HEK293T (cell line): ENCODE results near the gene CLCN4.

Experiments used
- ARNT ChIP-seq: fragments of 450-650 bp; IDR thresholded peaks from 2 replicates; pipeline ENCODE4 v1.6.1; 2017; ENCODE audit warnings: mild to moderate bottlenecking
- BHLHE40 ChIP-seq: fragments of 450-650 bp; IDR thresholded peaks from 2 replicates; pipeline ENCODE4 v1.6.1; 2016; ENCODE audit warnings: mild to moderate bottlenecking, moderate library complexity, borderline replicate concordance
- ELF4 ChIP-seq: fragments of 450-650 bp; IDR thresholded peaks from 2 replicates; pipeline ENCODE4 v1.6.1; 2017; ENCODE audit warnings: antibody characterized with exemption
- FOXA1 ChIP-seq: fragments of 450-650 bp; IDR thresholded peaks from 2 replicates; pipeline ENCODE4 v1.6.1; 2016; ENCODE audit warnings: mild to moderate bottlenecking
- FOXK2 ChIP-seq: fragments of 450-650 bp; IDR thresholded peaks from 2 replicates; pipeline ENCODE4 v1.6.1; 2016; ENCODE audit warnings: mild to moderate bottlenecking
- HDGF ChIP-seq: fragments of 450-650 bp; IDR thresholded peaks from 2 replicates; pipeline ENCODE4 v1.6.1; 2017; ENCODE audit warnings: antibody characterized with exemption, borderline replicate concordance
- LEF1 ChIP-seq: fragments of 450-650 bp; IDR thresholded peaks from 2 replicates; pipeline ENCODE4 v1.6.1; 2017; ENCODE audit warnings: mild to moderate bottlenecking, borderline replicate concordance
- NFRKB ChIP-seq: fragments of 450-650 bp; IDR thresholded peaks from 2 replicates; pipeline ENCODE4 v1.6.1; 2016; ENCODE audit warnings: mild to moderate bottlenecking, moderate library complexity
- SP1 ChIP-seq: fragments of 450-650 bp; IDR thresholded peaks from 2 replicates; pipeline ENCODE4 v1.6.1; 2017
- SUZ12 ChIP-seq: fragments of 450-650 bp; IDR thresholded peaks from 2 replicates; pipeline ENCODE4 v1.6.1; 2016; ENCODE audit warnings: mild to moderate bottlenecking
- ZNF384 ChIP-seq: fragments of 450-650 bp; IDR thresholded peaks from 2 replicates; pipeline ENCODE4 v1.6.1; 2016

- TF ChIP-seq BHLHE40 (no peak), FOXK2 (no peak), NFRKB (no peak), ARNT (no peak), SP1 (no peak), ELF4 (no peak), SUZ12 (no peak), HDGF (no peak), LEF1 (no peak), FOXA1 (no peak), ZNF384 (no peak)
Observed at GRCh38 chrX:10235851-10236250, 79.1 kb downstream of the CLCN4 start.
